ENCODE data around the gene CLOCK.
A peak's percentile ranks its signal among the peaks of the same experiment; 100 is the strongest.

Gene CLOCK

DNA sequence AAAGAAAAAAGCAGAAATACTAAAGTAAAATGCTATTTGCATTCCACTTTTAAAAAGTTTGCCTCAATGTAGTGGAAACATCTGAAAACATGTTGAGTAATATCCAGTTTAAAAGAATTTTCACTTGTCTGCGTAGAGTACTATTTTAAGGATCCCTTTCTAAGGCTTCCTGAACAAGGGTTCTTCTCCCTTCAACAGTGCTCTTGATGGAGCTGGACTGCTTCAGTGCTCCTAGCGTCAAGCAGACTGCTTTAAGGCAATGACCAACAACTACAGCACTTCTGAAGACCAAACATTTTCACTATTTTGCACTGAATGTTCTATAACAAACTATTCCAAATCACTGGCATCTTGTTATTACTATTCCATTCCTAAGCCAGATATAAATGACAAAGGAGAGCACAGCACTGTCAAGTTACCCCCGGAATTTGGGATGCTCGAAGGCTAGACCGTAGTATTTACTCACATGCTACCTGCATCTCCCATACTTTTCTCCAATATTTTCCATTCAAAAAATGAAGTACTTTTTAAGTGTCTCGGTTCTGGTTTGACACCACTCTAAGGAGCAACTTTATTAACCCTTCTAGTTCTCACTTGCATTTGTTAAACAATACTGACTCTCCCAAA, 114.9 kb downstream of the CLOCK start:
- DNase-seq (ENCODE audit: low read depth in 2 of 3, low spot score in 1 of 3), result no peak

DNA sequence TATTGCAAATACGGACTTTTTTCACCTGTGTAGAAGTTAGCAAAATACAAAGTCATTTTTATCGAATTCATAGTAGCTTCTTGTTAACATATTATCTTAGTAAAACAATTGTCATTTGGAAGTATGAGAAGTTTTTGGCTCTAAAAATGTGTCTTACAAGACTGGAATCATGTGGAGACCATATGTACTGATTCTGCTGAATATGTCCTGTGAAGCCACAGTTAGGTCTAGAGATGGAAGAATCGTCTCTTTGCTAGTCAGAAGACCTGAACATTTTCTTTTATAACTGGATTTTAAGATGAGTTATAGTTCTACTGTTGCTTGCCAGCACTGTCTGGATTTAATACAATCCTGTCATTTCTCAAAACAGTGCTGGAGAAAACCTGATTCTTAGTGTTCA, 121.9 kb downstream of the CLOCK start:
- DNase-seq (ENCODE audit: low read depth in 2 of 3, low spot score in 1 of 3), result no peak

- DNase-seq (ENCODE audit: low read depth in 2 of 3, low spot score in 1 of 3), result no peak
Measured at GRCh38 chr4:55416176-55416575, 130.5 kb downstream of the CLOCK start.

GRCh38 chr4:55411621-55412020, 135.1 kb downstream of the CLOCK start:
- DNase-seq (ENCODE audit: low read depth in 2 of 3, low spot score in 1 of 3), result no peak

- no peak for DNase-seq (ENCODE audit: low read depth in 2 of 3, low spot score in 1 of 3)
Measured at GRCh38 chr4:55410431-55410830, 136.3 kb downstream of the CLOCK start.

- no peak for DNase-seq (ENCODE audit: low read depth in 2 of 3, low spot score in 1 of 3)
Measured at GRCh38 chr4:55409468-55410171, 137.1 kb downstream of the CLOCK start.

DNA sequence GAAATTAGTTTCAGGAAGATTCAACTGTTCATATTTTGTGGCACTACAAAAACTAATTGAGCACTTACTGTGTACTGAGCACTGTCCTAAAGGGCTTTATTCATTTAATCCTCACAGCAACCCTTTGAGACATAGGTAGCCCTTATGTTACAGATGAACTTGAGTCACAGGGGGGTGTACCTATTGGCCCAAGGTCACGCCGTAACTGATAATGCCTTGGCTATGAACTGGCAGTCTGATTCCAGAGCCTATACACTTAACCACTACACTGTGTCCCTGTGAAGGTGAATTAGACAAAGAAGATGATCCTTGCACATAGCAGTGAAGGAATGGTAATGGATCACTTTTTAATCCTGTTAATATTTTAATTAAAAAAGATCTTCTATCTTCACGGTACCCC, 138.9 kb downstream of the CLOCK start:
- no peak for DNase-seq (ENCODE audit: low read depth in 2 of 3, low spot score in 1 of 3)

GRCh38 chr4:55407119-55407518, 139.6 kb downstream of the CLOCK start:
- DNase-seq (ENCODE audit: low read depth in 2 of 3, low spot score in 1 of 3), result no peak

GRCh38 chr4:55406545-55406944, 140.2 kb downstream of the CLOCK start:
- no peak for DNase-seq (ENCODE audit: low read depth in 2 of 3, low spot score in 1 of 3)

- DNase-seq (ENCODE audit: low read depth in 2 of 3, low spot score in 1 of 3), result no peak
Measured at GRCh38 chr4:55405073-55405472, 141.6 kb downstream of the CLOCK start.

DNA sequence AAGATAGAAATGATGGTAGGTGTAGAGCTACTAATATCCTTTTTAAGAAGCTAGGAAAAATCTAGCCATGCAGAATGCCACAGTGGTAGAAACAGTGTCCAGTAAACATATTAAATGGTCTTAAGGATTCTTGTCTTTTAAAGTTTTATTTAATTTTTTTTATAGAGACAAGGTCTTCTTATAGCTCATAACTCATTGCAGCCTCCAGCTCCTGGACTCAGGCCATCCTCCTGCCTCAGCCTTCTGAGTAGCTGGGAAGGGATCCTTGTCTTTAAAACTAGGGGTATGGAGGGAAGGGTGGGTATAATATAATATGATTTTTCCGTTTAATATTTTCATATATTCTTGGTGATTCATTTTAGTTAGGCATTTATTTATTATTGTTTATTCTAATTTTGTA, 147.1 kb downstream of the CLOCK start:
- no peak for DNase-seq (ENCODE audit: low read depth in 2 of 3, low spot score in 1 of 3)

GRCh38 chr4:55398966-55399365, 147.7 kb downstream of the CLOCK start:
- DNase-seq (ENCODE audit: low read depth in 2 of 3, low spot score in 1 of 3), result no peak

DNA sequence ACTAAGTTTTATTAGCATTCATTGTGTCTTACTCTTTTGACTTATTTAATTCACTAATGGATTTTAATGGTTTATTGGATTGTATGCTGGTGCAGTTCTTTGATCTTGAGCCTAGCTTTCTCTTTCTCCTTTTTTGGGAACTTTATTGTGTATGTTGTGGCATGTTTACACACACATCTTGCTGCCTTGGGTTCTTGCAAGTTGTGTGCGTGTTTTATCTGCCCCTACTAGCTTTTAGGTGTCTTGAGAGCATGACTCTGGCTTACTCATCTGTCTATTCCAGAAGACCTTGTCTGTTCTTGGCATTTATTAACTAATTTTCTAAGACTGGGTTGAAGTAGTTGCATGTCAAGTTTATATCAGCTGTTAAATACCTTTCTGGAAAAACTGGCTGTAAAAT, 148.2 kb downstream of the CLOCK start:
- DNase-seq (ENCODE audit: low read depth in 2 of 3, low spot score in 1 of 3), result no peak

GRCh38 chr4:55397520-55398321, 149.0 kb downstream of the CLOCK start:
- no peak for DNase-seq (ENCODE audit: low read depth in 2 of 3, low spot score in 1 of 3)

GRCh38 chr4:55397126-55397436, 149.6 kb downstream of the CLOCK start:
- DNase-seq (ENCODE audit: low read depth in 2 of 3, low spot score in 1 of 3), result no peak

DNA sequence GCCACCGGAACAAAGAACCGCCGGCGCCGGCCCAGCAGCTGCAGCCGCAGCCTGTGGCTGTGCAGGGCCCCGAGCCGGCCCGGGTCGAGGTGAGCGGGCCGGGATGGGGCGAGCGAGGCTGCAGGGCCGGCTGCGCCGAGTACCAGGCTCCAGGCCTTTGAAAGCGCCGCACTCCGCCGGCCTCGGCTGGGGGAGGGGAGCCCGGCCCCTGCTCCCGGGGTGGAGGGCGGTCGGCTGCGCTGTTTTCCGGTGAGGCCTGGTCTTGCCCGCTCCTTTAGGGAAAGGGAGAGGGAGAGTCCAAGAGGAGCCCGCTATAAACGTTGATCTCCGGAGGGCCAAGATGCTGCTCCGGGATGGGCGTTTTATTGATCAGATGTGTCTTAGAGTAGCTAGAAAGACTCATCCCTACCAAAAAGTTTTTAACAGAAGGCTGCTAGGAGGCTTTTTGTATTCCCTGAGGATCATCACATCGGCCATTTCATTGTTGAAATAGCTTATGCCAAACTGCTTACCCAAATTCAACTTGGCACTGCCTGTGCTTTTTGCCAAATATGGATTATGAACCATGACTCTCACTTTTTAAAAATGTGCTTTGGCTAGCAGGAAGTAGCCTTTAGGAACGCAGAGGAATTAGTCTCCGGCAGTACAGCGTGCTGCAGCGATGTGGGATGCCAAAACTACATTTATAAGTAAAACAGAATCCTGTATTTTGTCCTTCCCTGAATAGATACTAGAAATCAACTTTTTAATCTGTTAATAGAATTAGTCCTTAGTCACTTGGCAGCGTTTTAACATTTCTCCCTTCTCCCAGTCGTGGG, 150.2 kb downstream of the CLOCK start:
- peak in 1 of 3 donors; percentile 19 for DNase-seq (ENCODE audit: low read depth in 2 of 3, low spot score in 1 of 3)

- peak; percentile 81 to 89 (median 83) for DNase-seq (ENCODE audit: low read depth in 2 of 3, low spot score in 1 of 3)
Measured at GRCh38 chr4:55395529-55396307, 151.0 kb downstream of the CLOCK start, which contains the start of gene TMEM165. TMEM165 (plus strand) TSS chr4:55395957; CDS start chr4:55396190, 233 bp downstream.

- DNase-seq (ENCODE audit: low read depth in 2 of 3, low spot score in 1 of 3), result no peak
Measured at GRCh38 chr4:55395218-55395528, 151.5 kb downstream of the CLOCK start.

GRCh38 chr4:55393461-55394320, 153.0 kb downstream of the CLOCK start:
- DNase-seq (ENCODE audit: low read depth in 2 of 3, low spot score in 1 of 3), result no peak

DNA sequence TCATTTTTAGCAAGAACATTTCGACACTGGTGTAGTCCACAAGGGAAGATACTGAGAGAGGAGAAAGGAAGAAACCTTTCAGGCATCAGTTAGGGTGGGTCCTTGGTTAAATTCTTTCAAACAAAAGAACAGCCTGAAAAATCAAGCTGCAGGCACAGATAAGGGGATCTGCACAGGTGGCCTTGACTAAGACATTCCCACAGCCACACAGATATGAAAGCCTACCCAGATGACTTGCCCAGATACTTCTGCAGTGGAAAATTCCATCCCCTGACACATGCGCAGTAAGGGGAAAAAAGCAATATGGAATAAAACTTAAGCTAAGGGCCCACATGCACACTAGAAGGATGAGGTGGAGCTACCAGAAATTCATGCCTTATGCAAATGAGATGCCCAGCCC, 159.9 kb downstream of the CLOCK start:
- no peak for DNase-seq (ENCODE audit: low read depth in 2 of 3, low spot score in 1 of 3)
